Adrenal gland (tissue), 12 donors: Measurements from ENCODE around the gene TMEM221. TPM values are rescaled to one million over a fixed set of nuclear protein-coding genes. Genes with fewer than 3 reads are reported as not detected.

Experiments
- DNase-seq, 7 donors: peaks; one replicate each; pipeline ENCODE4 v3.0.0-alpha.2; 2019 to 2020
- H3K27ac ChIP-seq, 5 donors: fragments of 200-600 bp; sonication (generic) in 4 of 5; 1 replicate in 3 of 5; 2 replicates in 2 of 5; pipeline versions ENCODE4 v1.5.1 to v1.8.0; 2016 to 2020; ENCODE audit warnings: mild to moderate bottlenecking in 1 of 5
- H3K27me3 ChIP-seq: fragments of 200-600 bp; 2 replicates; pipeline ENCODE4 v1.8.0; 2021
- H3K36me3 ChIP-seq, 2 donors: fragments of 200-600 bp; replicated peaks in 1 of 2; 1 replicate in 1 of 2; 2 replicates in 1 of 2; pipeline versions ENCODE4 v1.5.1 to v1.8.0; 2018 to 2022
- H3K4me1 ChIP-seq, 2 donors: fragments of 200-600 bp; replicated peaks in 1 of 2; 1 replicate in 1 of 2; 2 replicates in 1 of 2; pipeline versions ENCODE4 v1.5.1 to v1.8.0; 2018 to 2021
- H3K4me3 ChIP-seq, 4 donors: fragments of 200-600 bp; sonication (generic) in 3 of 4; one replicate each; pipeline ENCODE4 v1.5.1; 2016 to 2018
- H3K9me3 ChIP-seq, 3 donors: fragments of 200-600 bp; sonication (generic) in 1 of 3; replicated peaks in 1 of 3; 1 replicate in 2 of 3; 2 replicates in 1 of 3; pipeline versions ENCODE4 v1.5.1 to v1.8.0; 2016 to 2021
- CTCF ChIP-seq, 6 experiments: fragments of 450-650 bp in 4 of 6; fragments of 200-600 bp in 2 of 6; sonication (generic) in 1 of 6; IDR thresholded peaks; 1 replicate in 5 of 6; 2 replicates in 1 of 6; pipeline versions ENCODE4 v1.5.1 to v1.8.0; 2016 to 2021; ENCODE audit warnings: antibody characterized with exemption in 6 of 6, mild to moderate bottlenecking in 2 of 6, moderate library complexity in 1 of 6
- POLR2A ChIP-seq, 2 donors: fragments of 450-650 bp; IDR thresholded peaks; one replicate each; pipeline ENCODE4 v1.6.1; 2017; ENCODE audit warnings: antibody characterized with exemption in 2 of 2, mild to moderate bottlenecking in 2 of 2, moderate library complexity in 1 of 2
- WGBS, 4 donors: extraction: QIAGEN DNeasy Blood & Tissue Kit in 2 of 4; methylation state at CpG; one replicate each; pipeline versions ENCODE4 v1.1.5 to v1.1.7; 2013 to 2017; 5-methylcytosine and 5-hydroxymethylcytosine counted together
- intact Hi-C, 2 donors: fragments of 100-400 bp; cut with DNase I; formaldehyde crosslinking; loops; one replicate each; pipeline versions ENCODE4 v1.14.1 to v1.15.0; 2022 to 2023
- polyA plus RNA-seq, 3 donors: library from polyadenylated mRNA; stranded (reverse); fragments of 200-250 nt in 2 of 3; fragments of 350-450 nt in 1 of 3; fragmentation: Illumina TruSeq in 1 of 3; extraction: RNeasy Lipid Tissue Mini Kit (QIAGEN cat#74804) in 1 of 3; gene quantifications; one replicate each; pipeline ENCODE4 v1.2.3, GENCODE V29; 2013 to 2014
- total RNA-seq, 9 donors: library from RNA; depleted of rRNA in 4 of 9; stranded (reverse); fragments of >200 nt in 4 of 9; fragments of 120-200 nt in 1 of 9; fragmentation: NEBNext Ultra II Directional in 1 of 9; extraction: Animal tissue kit (Norgen Biotek cat#: 25700) in 1 of 9; gene quantifications; one replicate each; pipeline versions ENCODE4 v1.1.0 to v1.2.4, GENCODE V29; 2013 to 2023
- donor health status: healthy with polysubstance abuse.
- donor health status: Bipolar disorder and iron deficiency.
- donor health status: DM: yes; HTN: yes; CAD: no.
- donor health status: DM: no; HTN: no; CAD: no.
- donor health status: DM: no; HTN: no; CAD: no.
- donor health status: DM: yes; HTN: yes; CAD: no.

Gene TMEM221
- total and polyA plus RNA-seq, 12 donors, result 0.22 to 8.7 (median 3.6) TPM

GRCh38 chr19:17447704-17448130 lies 751 bp downstream of the TMEM221 start:
- intact Hi-C loops, result loop anchor here in 1 of 2 donors (10.0 kb wide), 1 partner anchor 327 kb away; no protein-coding TSS in a partner anchor
- peak overlapping the region in 2 of 4 donors; percentile 51 to 70 for H3K4me3 ChIP-seq
- WGBS, 4 donors, result 28 to 37% (median 33%) methylated on average over 5 of the region's 5 CpGs
- H3K27ac ChIP-seq, result peak overlapping the region in 3 of 5 donors; percentile 26 to 70 (median 70)
- H3K9me3 ChIP-seq, result no peaks in the 10 kb centered on the region
- peaks cover 0 to 3% of the 10 kb centered on the region in 2 donors for H3K4me1 ChIP-seq
- H3K27me3 ChIP-seq, result no peaks in the 10 kb centered on the region
- TF ChIP-seq CTCF (IDR thresholded peaks at IDR 0.05) (no peak), POLR2A (IDR thresholded peaks at IDR 0.05) (no peak)
- no peak for DNase-seq
- H3K36me3 ChIP-seq, result no peaks in the 10 kb centered on the region

- TF ChIP-seq POLR2A (IDR thresholded peaks at IDR 0.05) (no peak), CTCF (IDR thresholded peaks at IDR 0.05) (no peak)
- H3K4me1 ChIP-seq, result peaks cover 3% of the 10 kb centered on the region in 2 donors
- H3K36me3 ChIP-seq, result no peaks in the 10 kb centered on the region
- DNase-seq, result no peak
- no peaks in the 10 kb centered on the region for H3K27me3 ChIP-seq
- no peaks in the 10 kb centered on the region for H3K9me3 ChIP-seq
- no peak overlapping the region for H3K27ac ChIP-seq
- no peak overlapping the region for H3K4me3 ChIP-seq
- WGBS, 4 donors, result 97 to 100% (median 98%) methylated on average over 1 of the region's 1 CpG
- intact Hi-C loops, result loop anchor here in 1 of 2 donors (10.0 kb wide), 1 partner anchor 329 kb away; no protein-coding TSS in a partner anchor
These were observed 2.8 kb downstream of the TMEM221 start for GRCh38 chr19:17445526-17446165.

DNA sequence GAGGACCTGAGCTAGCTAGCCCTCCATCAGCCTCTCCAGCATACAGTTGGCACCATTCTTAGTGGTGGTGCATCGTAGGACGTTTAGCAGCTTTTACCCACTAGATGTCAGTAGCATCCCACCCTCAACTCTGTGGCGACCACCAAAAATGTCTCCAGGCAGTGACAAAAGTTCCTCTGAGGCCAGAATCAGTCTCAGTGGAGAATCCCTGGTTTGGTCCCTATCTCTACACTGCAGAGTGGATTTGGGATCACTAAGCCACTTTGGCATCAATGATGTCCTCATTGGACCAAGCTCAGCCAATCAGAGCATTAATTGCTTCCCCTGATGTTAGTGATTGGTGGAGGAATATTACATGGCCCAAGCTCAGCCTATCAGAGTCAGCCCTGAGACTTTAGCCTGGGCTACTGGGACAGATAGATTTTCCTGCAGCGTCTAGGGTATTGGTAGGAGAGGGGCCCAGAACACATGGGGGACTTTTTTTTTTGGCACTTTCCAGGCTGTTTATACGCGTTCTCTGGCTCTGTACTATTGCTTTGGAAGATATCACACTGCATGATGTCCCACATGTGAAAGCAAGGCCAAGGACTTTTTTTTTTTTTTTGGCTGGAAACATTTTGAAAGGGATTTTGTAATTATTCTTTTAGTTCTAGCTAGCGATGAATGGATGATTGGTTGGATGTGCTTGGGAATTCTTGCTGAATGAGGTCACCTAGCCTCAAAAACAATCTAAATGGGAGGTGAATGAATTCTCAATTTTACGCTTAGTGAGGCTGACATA lies 7.0 kb downstream of the TMEM221 start:
- Histone ChIP-seq H3K9me3 (no peaks in the 10 kb centered on the region), H3K27ac (peak overlapping the region; percentile 28 to 74 (median 59)), H3K36me3 (no peaks in the 10 kb centered on the region), H3K27me3 (no peaks in the 10 kb centered on the region), H3K4me3 (no peak overlapping the region), H3K4me1 (peaks cover 0 to 3% of the 10 kb centered on the region in 2 donors)
- intact Hi-C loops, result loop anchor here in 1 of 2 donors (10.0 kb wide), 1 partner anchor 333 kb away; no protein-coding TSS in a partner anchor
- TF ChIP-seq CTCF (IDR thresholded peaks at IDR 0.05), result peak; percentile 9 to 63 (median 46)
- TF ChIP-seq POLR2A (IDR thresholded peaks at IDR 0.05), result no peak
- DNase-seq, result peak in 2 of 7 donors; percentile 48 to 53
- 35 to 49% (median 42%) methylated on average over 8 of the region's 8 CpGs for WGBS, 4 donors

- H3K4me3 ChIP-seq, result no peak overlapping the region
- H3K36me3 ChIP-seq, result no peaks in the 10 kb centered on the region
- no peaks in the 10 kb centered on the region for H3K9me3 ChIP-seq
- no peaks in the 10 kb centered on the region for H3K27me3 ChIP-seq
- intact Hi-C loops, result no loop called here
- no peak overlapping the region for H3K27ac ChIP-seq
- H3K4me1 ChIP-seq, result peaks cover 0 to 3% of the 10 kb centered on the region in 2 donors
- no peak for DNase-seq
- TF ChIP-seq POLR2A (IDR thresholded peaks at IDR 0.05), result no peak
- TF ChIP-seq CTCF (IDR thresholded peaks at IDR 0.05), result no peak
- 80 to 90% (median 86%) methylated on average over 7 of the region's 7 CpGs for WGBS, 4 donors
These were observed 11.6 kb downstream of the TMEM221 start for GRCh38 chr19:17436874-17437267.
